Prostate gland (tissue), 2 donors: ENCODE measurements around the gene SUSD5. TPM values are rescaled to one million over a fixed set of nuclear protein-coding genes. Genes with fewer than 3 reads are reported as not detected.
"Not testable (repeated sequence)": the region's sequence is repeated elsewhere in the genome, so short reads cannot be mapped to it uniquely, and the experiment has no call there.

Experiments
- DNase-seq: peaks from one replicate; pipeline ENCODE4 v3.0.0-alpha.2; 2019; ENCODE audit warnings: low spot score
- H3K27ac ChIP-seq, 2 donors: fragments of 200-600 bp; sonication (generic); 2 replicates each; pipeline ENCODE4 v1.5.1; 2017 to 2019
- H3K27me3 ChIP-seq: fragments of 200-600 bp; sonication (generic); replicated peaks from 2 replicates; pipeline ENCODE4 v1.5.1; 2019; ENCODE audit not compliant: insufficient read depth
- H3K36me3 ChIP-seq, 2 donors: fragments of 200-600 bp; sonication (generic); 1 replicate in 1 of 2; 2 replicates in 1 of 2; pipeline versions ENCODE4 v1.5.1 to v1.8.1; 2017 to 2019
- H3K4me1 ChIP-seq: fragments of 200-600 bp; sonication (generic); replicated peaks from 2 replicates; pipeline ENCODE4 v1.5.1; 2019
- H3K4me3 ChIP-seq, 2 donors: fragments of 200-600 bp; sonication (generic); 2 replicates each; pipeline ENCODE4 v1.5.1; 2017 to 2019
- H3K9me3 ChIP-seq: fragments of 200-600 bp; sonication (generic); 2 replicates; pipeline ENCODE4 v1.5.1; 2017
- POLR2A ChIP-seq: fragments of 450-650 bp; IDR thresholded peaks from one replicate; pipeline ENCODE4 v1.6.1; 2016; ENCODE audit warnings: antibody characterized with exemption, mild to moderate bottlenecking
- POLR2AphosphoS5 ChIP-seq: sonication (generic); formaldehyde crosslinking; IDR thresholded peaks from one replicate; pipeline ENCODE4 v1.6.1; 2017; ENCODE audit warnings: antibody characterized with exemption
- WGBS: methylation state at CpG from one replicate; pipeline ENCODE4 v1.1.5; 2018; 5-methylcytosine and 5-hydroxymethylcytosine counted together
- intact Hi-C: fragments of 100-400 bp; cut with DNase I; formaldehyde crosslinking; loops from one replicate; pipeline ENCODE4 v1.14.2; 2022
- total RNA-seq, 2 donors: library from RNA; depleted of rRNA; stranded (reverse); fragments of >200 nt; gene quantifications; one replicate each; pipeline ENCODE4 v1.1.0, GENCODE V29; 2016
- TF ChIP-seq, protein P1 (sequence below), 4 experiments: fragments of 200-600 bp in 2 of 4; fragments of 450-650 bp in 2 of 4; sonication (generic) in 2 of 4; IDR thresholded peaks; 1 replicate in 3 of 4; 2 replicates in 1 of 4; pipeline ENCODE4 v1.5.1; 2016 to 2019; ENCODE audit warnings: antibody characterized with exemption in 4 of 4, mild to moderate bottlenecking in 2 of 4, moderate library complexity in 2 of 4

The SUSD5 gene
- total RNA-seq, 2 donors from 2014 or later, result 0.77 to 6.9 TPM

DNA sequence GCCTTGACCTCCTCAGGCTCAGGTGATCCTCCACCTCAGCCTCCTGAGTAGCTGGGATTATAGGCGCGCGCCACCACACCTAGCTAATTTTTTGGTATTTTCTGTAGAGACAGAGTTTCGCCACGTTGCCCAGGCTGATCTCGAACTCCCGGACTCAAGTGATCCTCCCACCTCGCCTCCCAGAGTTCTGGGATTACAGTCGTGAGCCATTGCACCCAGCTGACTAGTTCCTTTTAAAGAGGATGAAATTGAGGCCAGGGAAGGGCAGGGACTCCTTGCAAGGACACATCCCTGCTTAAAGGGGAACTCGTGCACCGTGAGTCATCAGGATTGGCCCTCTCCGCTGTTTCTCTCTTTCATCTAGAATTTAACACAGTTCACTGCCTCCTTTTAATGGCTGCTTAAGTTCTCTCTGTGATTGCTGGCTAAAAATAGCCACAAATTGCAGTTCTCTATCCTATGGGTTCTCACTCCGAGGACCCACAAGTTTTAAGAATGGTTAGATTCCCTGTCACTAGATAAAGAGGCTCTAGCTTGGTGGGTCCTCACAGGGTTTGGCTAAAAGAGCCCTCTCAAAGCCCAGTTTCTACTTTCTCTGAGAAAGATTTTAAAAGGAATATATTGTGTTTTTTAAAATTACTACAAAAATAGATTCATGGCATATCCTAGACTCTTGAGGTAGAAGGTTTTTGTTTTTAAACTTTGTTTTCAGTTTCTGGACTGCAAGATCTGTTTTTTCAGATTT, 103.4 kb downstream of the SUSD5 start:
- intact Hi-C loops, result no loop called here
- H3K4me1 ChIP-seq, result no peaks in the 10 kb centered on the region
- peak; percentile 74 for DNase-seq
- 42% methylated on average over 13 of the region's 13 CpGs for WGBS
- no peaks in the 10 kb centered on the region for H3K36me3 ChIP-seq
- H3K27me3 ChIP-seq, result no peaks in the 10 kb centered on the region
- H3K9me3 ChIP-seq, result no peaks in the 10 kb centered on the region
- H3K27ac ChIP-seq, result peak overlapping the region; percentile 95
- peak overlapping the region; percentile 78 to 83 for H3K4me3 ChIP-seq
- TF ChIP-seq POLR2AphosphoS5, result peak; percentile 71
- TF ChIP-seq, protein P1, sequence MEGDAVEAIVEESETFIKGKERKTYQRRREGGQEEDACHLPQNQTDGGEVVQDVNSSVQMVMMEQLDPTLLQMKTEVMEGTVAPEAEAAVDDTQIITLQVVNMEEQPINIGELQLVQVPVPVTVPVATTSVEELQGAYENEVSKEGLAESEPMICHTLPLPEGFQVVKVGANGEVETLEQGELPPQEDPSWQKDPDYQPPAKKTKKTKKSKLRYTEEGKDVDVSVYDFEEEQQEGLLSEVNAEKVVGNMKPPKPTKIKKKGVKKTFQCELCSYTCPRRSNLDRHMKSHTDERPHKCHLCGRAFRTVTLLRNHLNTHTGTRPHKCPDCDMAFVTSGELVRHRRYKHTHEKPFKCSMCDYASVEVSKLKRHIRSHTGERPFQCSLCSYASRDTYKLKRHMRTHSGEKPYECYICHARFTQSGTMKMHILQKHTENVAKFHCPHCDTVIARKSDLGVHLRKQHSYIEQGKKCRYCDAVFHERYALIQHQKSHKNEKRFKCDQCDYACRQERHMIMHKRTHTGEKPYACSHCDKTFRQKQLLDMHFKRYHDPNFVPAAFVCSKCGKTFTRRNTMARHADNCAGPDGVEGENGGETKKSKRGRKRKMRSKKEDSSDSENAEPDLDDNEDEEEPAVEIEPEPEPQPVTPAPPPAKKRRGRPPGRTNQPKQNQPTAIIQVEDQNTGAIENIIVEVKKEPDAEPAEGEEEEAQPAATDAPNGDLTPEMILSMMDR (IDR thresholded peaks at IDR 0.05), result no peak

DNA sequence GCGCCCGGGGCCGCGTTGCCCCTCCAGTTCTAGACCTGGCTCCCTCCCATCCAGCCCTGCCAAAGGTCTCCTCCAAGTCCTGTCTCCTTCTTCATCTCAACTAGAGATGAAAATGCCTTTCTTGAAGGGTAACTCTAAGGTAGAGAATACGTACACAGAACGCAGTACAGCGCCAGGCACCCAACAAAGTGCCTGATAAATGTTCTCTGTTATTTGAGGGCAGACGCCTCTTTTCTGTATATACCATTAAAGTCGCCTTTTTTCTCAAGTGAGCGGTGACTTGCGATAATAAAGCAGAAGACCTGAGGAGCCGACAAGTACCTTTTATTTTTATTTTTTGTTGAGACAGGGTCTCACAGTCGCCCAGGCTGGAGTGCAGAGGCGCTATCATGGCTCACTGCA, 104.0 kb downstream of the SUSD5 start:
- H3K36me3 ChIP-seq, result no peaks in the 10 kb centered on the region
- intact Hi-C loops, result loop anchor here (1.0 kb wide), 1 partner anchor 17 kb away; the partner anchor contains the start of genes GLB1 and TMPPE
- H3K9me3 ChIP-seq, result no peaks in the 10 kb centered on the region
- no peaks in the 10 kb centered on the region for H3K27me3 ChIP-seq
- no peak for TF ChIP-seq POLR2A
- TF ChIP-seq, protein P1 (IDR thresholded peaks at IDR 0.05), result no peak
- TF ChIP-seq POLR2AphosphoS5, result no peak
- 44% methylated on average over 13 of the region's 14 CpGs for WGBS
- DNase-seq, result no peak
- H3K4me3 ChIP-seq, result peak overlapping the region; percentile 78 to 83
- no peaks in the 10 kb centered on the region for H3K4me1 ChIP-seq
- H3K27ac ChIP-seq, result peak overlapping the region; percentile 95

DNA sequence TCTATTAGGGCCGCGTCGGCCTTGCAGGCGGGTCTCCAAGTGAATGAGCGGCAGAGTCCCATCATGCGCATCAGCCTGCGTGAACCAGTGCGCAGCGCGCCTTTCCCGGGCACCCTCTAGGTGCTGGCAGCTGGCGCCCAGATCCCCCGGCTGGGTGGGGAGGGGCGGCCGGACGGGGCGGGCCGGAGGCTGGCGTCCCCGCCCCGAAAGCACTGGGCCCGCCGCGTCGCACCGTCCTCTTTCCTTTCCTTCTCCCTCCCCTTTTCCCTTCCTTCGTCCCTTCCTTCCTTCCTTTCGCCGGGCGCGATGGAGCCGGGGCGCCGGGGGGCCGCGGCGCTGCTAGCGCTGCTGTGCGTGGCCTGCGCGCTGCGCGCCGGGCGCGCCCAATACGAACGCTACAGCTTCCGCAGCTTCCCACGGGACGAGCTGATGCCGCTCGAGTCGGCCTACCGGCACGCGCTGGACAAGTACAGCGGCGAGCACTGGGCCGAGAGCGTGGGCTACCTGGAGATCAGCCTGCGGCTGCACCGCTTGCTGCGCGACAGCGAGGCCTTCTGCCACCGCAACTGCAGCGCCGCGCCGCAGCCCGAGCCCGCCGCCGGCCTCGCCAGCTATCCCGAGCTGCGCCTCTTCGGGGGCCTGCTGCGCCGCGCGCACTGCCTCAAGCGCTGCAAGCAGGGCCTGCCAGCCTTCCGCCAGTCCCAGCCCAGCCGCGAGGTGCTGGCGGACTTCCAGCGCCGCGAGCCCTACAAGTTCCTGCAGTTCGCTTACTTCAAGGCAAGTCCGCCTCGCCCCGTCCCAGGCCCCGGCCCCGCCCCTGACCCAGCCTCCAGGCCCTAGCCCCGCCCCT, 104.6 kb downstream of the SUSD5 start, which contains the start of gene CRTAP:
TSS of gene CRTAP (plus strand) at position 243 of the 850 bp plus-strand sequence. CDS start at position 307, 64 bp downstream.
- Histone ChIP-seq H3K27me3 (no peaks in the 10 kb centered on the region), H3K27ac (peak within 1 kb of the TSS; percentile 95), H3K4me1 (no peaks in the 10 kb centered on the region), H3K36me3 (no peaks in the 10 kb centered on the region), H3K9me3 (no peaks in the 10 kb centered on the region), H3K4me3 (peak within 1 kb of the TSS; percentile 78 to 83)
- intact Hi-C loops, result loop anchor here (1.0 kb wide), 1 partner anchor 17 kb away; the partner anchor contains the start of genes GLB1 and TMPPE
- peak; percentile 96 for DNase-seq
- WGBS, result under 1% methylated on average over 96 of the region's 98 CpGs
- peak; percentile 37 for TF ChIP-seq POLR2A
- TF ChIP-seq POLR2AphosphoS5, result peak; percentile 40
- TF ChIP-seq, protein P1 (IDR thresholded peaks at IDR 0.05), result peak in 2 of 4 experiments; percentile 9 to 21

DNA sequence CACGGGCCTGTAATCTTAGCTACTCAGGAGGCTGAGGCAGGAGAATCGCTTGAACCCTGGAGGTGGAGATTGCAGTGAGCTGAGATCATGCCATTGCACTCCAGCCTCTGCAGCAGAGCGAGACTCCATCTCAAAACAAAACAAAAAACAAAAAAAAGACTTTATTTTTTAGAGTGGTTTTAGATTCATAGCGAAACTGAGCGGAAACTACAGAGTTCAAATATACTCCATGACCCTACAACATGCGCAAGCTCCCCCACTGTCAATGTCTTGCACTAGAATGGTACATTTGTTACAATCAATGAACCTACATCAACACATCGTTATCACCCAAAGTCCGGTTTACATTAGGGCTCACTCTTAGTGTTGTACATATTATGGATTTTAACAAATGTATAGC, 107.0 kb downstream of the SUSD5 start:
- Histone ChIP-seq H3K27me3 (no peaks in the 10 kb centered on the region), H3K27ac (no peak overlapping the region), H3K9me3 (no peaks in the 10 kb centered on the region), H3K4me3 (no peak overlapping the region), H3K36me3 (no peaks in the 10 kb centered on the region), H3K4me1 (no peaks in the 10 kb centered on the region)
- no peak for TF ChIP-seq POLR2AphosphoS5
- no peak for TF ChIP-seq POLR2A
- TF ChIP-seq, protein P1 (IDR thresholded peaks at IDR 0.05), result no peak
- no peak for DNase-seq
- intact Hi-C loops, result no loop called here
- 93% methylated on average over 8 of the region's 8 CpGs for WGBS

DNA sequence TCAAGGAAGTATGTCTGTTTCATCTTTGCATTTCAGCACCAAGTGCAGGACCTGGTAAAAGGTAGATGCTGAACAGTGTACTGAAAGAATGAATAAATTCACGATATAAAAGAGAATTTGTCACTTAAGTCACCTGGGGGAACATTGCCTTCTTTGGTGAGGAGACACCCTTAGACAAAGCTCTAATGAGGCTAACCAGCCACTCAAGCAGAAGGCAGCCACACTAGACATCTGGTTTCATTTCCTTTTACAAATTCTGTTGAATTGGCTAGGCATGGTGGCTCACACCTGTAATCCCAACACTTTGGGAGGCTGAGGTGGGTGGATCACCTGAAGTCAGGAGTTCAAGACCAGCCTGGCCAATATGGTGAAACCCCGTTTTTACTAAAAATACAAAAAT, 111.8 kb downstream of the SUSD5 start:
- intact Hi-C loops, H3K36me3 ChIP-seq, DNase-seq, H3K9me3 ChIP-seq, H3K4me3 ChIP-seq, H3K27me3 ChIP-seq, H3K27ac ChIP-seq, H3K4me1 ChIP-seq: not testable (repeated sequence)
- WGBS, result 85% methylated on average over 2 of the region's 2 CpGs
